Neural progenitor cell (in vitro differentiated cells): ENCODE data around the gene MSTO1.

ENCODE experiments used
- CTCF ChIP-seq: fragments of 200-600 bp; sonication (generic); IDR thresholded peaks from 2 replicates; pipeline ENCODE4 v1.5.1; 2017; ENCODE audit warnings: antibody characterized with exemption, mild to moderate bottlenecking
- EZH2 ChIP-seq: fragments of 200-600 bp; sonication (generic); IDR thresholded peaks from 2 replicates; pipeline ENCODE4 v1.6.1; 2017; ENCODE audit warnings: antibody characterized with exemption, mild to moderate bottlenecking, moderate library complexity
- EZH2phosphoT487 ChIP-seq: fragments of 200-600 bp; sonication (generic); IDR thresholded peaks from 2 replicates; pipeline ENCODE4 v1.6.1; 2017; ENCODE audit warnings: antibody characterized with exemption

- TF ChIP-seq CTCF: no peak
- no peak for TF ChIP-seq EZH2phosphoT487
- TF ChIP-seq EZH2: no peak
Measured at GRCh38 chr1:155609515-155610256, at the start of gene MSTO1.
